ENCODE data around the gene BTN3A1.

GRCh38 chr6:26389349-26389894, 12.7 kb upstream of the BTN3A1 start:
- TF ChIP-seq JUND (CRISPR knock-in tag; IDR thresholded peaks at IDR 0.05) (no peak), EP300 (IDR thresholded peaks at IDR 0.05; ENCODE audit: low read depth in 2 of 2, low read length in 2 of 2) (no peak), EP300 (CRISPR knock-in tag; IDR thresholded peaks at IDR 0.05; ENCODE audit: borderline replicate concordance) (no peak), USF2 (IDR thresholded peaks at IDR 0.05; ENCODE audit: low read depth, low read length) (no peak), USF2 (CRISPR knock-in tag; IDR thresholded peaks at IDR 0.05; ENCODE audit: borderline replicate concordance) (no peak), POLR2AphosphoS5 (IDR thresholded peaks at IDR 0.05; ENCODE audit: low read depth, low read length) (no peak), FOXP1 (IDR thresholded peaks at IDR 0.05) (no peak), FOXP1 (CRISPR knock-in tag; IDR thresholded peaks at IDR 0.05) (no peak), ZNF510 (CRISPR knock-in tag; IDR thresholded peaks at IDR 0.05; ENCODE audit: low read depth) (no peak), EZH2 (conservative IDR thresholded peaks at IDR 0.05; ENCODE audit: low read depth, low read length) (no peak), CCDC6 (CRISPR knock-in tag; IDR thresholded peaks at IDR 0.05) (no peak), RAD21 (CRISPR knock-in tag; IDR thresholded peaks at IDR 0.05) (no peak), HOXA7 (CRISPR knock-in tag; IDR thresholded peaks at IDR 0.05) (no peak), DNMT1 (CRISPR knock-in tag; IDR thresholded peaks at IDR 0.05) (no peak), POLR2G (IDR thresholded peaks at IDR 0.05; ENCODE audit: low read depth, low read length) (no peak), SNAPC2 (CRISPR knock-in tag; IDR thresholded peaks at IDR 0.05) (no peak)
- TF ChIP-seq, protein P1, sequence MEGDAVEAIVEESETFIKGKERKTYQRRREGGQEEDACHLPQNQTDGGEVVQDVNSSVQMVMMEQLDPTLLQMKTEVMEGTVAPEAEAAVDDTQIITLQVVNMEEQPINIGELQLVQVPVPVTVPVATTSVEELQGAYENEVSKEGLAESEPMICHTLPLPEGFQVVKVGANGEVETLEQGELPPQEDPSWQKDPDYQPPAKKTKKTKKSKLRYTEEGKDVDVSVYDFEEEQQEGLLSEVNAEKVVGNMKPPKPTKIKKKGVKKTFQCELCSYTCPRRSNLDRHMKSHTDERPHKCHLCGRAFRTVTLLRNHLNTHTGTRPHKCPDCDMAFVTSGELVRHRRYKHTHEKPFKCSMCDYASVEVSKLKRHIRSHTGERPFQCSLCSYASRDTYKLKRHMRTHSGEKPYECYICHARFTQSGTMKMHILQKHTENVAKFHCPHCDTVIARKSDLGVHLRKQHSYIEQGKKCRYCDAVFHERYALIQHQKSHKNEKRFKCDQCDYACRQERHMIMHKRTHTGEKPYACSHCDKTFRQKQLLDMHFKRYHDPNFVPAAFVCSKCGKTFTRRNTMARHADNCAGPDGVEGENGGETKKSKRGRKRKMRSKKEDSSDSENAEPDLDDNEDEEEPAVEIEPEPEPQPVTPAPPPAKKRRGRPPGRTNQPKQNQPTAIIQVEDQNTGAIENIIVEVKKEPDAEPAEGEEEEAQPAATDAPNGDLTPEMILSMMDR (CRISPR knock-in tag; IDR thresholded peaks at IDR 0.05) = no peak
